D721Med (cell line): Measurements from ENCODE around the gene EPHA2.
"Not testable (repeated sequence)": the region's sequence is repeated elsewhere in the genome, so short reads cannot be mapped to it uniquely, and the experiment has no call there.

ENCODE experiments used
- DNase-seq: peaks from one replicate; pipeline ENCODE4 v3.0.0; 2011; ENCODE audit warnings: low spot score; ENCODE audit not compliant: insufficient read length
- FAIRE-seq: peaks from 2 replicates; lab custom pipeline; 2011; peaks lifted over from hg19 to GRCh38; lab: Jason Lieb, UNC
- TF ChIP-seq, protein P1 (sequence below): IDR thresholded peaks from 2 replicates; pipeline ENCODE4 v1.5.1; 2012; ENCODE audit warnings: mild to moderate bottlenecking, control low read depth; ENCODE audit not compliant: insufficient read depth; ENCODE audit errors: missing control alignments

Gene EPHA2

DNA sequence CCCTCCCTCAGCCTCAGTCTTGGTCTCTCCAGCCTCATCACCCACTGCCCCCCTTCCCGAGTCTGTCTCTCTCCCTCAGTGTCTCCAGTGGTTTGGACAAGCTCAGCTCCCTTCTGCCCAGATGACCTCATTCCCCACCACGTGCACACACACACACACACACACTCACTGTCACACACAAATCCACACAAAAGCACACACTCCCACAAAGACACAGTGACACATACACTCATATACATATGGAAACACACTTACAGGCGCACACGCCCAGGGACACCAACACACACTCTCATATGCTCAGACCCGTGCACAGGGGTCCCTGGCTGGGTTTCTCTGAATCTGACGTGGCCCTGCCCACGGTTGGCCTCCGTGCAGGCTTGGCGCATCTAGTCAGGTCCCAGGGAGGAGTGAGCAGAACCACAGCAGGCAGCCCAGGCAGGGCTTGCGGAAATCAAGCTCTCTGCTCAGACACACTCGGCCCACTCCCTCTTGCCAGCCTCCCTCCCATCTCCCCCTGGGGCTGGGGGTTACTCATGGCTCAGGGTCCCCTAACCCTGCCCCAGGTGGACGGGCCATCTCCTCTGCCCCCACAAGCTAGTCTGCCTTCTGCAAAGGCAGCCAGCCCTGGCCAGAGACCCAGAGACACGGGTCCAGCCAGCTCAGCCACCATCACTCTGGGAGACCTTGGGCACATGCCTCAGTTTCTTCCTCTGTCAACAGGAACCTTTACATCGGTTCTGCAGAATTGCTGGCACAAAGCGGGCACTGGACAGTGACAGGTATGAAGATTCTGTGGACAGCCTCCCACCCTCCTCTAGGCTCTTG, 43.9 kb downstream of the EPHA2 start:
- TF ChIP-seq, protein P1, sequence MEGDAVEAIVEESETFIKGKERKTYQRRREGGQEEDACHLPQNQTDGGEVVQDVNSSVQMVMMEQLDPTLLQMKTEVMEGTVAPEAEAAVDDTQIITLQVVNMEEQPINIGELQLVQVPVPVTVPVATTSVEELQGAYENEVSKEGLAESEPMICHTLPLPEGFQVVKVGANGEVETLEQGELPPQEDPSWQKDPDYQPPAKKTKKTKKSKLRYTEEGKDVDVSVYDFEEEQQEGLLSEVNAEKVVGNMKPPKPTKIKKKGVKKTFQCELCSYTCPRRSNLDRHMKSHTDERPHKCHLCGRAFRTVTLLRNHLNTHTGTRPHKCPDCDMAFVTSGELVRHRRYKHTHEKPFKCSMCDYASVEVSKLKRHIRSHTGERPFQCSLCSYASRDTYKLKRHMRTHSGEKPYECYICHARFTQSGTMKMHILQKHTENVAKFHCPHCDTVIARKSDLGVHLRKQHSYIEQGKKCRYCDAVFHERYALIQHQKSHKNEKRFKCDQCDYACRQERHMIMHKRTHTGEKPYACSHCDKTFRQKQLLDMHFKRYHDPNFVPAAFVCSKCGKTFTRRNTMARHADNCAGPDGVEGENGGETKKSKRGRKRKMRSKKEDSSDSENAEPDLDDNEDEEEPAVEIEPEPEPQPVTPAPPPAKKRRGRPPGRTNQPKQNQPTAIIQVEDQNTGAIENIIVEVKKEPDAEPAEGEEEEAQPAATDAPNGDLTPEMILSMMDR = no peak
- DNase-seq (no peak), FAIRE-seq (no peak)

DNA sequence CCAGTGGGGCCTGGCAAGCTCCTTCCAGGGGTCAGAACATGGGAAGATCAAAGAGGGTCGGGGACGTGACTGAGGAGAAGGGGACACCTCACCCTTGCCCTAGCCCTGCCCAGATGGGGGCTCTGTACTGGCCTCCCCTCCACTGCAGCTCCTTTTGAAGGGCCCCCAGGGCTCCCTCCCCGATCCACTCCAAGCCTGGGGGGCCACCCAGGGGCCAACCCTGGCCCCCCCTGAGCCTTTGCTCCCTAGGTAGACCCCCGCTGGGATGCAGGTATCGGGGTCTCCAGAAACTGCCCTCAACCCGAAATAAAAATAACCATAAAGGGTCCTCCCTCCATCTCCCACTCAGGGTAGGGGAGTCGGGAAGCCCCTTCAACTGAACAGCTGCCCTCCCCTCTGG, 45.0 kb downstream of the EPHA2 start:
- FAIRE-seq = no peak
- TF ChIP-seq, protein P1 = no peak
- DNase-seq = no peak

DNA sequence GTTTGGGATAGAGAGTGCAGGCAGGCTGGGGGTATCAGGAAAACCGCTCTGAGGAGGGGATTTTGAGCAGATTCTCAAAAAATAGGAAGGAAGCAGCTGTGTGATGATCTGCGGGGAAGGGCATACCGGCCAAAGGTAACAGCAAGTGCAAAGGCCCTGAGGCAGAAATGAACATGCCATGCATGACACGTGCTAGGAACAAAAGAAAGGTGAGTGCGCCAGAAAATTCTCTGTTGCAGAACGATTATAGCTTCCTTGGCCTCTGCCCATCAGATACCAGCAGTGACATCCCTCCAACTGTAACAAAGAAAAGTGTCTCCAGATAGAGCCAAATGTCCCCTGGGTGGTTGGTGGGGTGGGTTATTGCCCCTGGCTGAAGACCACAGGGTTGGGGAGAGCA, 45.4 kb downstream of the EPHA2 start:
- FAIRE-seq = no peak
- TF ChIP-seq, protein P1 = no peak
- no peak for DNase-seq

DNA sequence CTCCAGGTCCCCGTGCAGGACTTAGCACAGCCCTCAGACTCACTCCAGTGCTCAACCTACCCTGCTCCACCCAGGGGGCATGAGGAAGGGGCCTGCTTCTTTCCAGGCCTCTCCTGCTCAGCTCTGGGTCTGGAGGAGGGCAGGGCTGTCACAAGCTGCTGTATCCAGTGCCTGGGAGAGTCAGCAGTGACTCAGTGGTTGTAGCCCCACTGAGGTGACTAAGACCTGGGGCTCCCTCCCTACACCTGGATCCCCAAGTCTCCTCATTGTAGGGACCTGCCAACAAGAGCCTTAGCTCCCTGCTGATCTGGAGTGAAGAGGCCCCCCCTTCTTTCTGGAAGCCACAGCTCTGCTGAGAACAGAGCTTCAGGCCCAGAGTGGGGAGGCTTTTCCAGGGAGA, 46.3 kb downstream of the EPHA2 start:
- FAIRE-seq = no peak
- TF ChIP-seq, protein P1 = no peak
- no peak for DNase-seq

DNA sequence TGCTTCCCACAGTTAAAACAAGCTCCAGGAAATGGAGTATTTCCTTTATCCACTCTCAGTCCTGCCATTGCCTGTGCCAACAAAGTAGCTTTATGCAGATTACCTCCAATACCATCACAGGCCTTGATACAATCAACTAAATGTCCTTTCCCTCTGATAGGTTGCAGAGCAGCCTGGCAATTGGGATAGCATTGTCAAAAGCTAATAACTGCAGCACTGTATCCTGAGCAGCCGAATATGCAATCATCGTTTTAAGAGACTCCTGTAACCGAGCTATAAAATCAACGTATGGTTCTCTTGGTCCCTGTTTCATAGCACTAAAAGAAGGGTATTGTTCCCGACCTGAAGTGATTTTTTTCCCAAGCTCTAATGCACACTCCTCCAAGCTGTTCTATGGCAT, 48.8 kb downstream of the EPHA2 start:
- DNase-seq, FAIRE-seq: not testable (repeated sequence)

DNA sequence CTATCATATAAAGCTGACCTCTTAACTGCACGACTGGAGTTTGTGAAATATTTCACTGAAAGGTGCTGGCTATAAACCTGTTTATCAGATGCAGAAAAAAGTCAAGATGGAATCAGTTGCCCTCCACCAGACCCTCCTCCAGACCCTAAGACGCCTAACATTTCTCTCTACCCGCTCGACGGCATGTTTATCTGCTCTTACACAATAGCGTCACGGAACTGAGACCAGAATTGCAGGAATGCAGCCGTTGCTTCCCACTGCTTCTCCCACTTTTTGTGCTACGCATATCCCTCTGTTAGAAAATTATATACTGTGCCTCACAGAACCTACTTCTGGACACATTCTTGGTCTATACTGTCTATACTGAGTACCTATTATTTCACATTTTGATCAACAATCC, 54.2 kb downstream of the EPHA2 start:
- DNase-seq (no peak), FAIRE-seq (no peak)

DNA sequence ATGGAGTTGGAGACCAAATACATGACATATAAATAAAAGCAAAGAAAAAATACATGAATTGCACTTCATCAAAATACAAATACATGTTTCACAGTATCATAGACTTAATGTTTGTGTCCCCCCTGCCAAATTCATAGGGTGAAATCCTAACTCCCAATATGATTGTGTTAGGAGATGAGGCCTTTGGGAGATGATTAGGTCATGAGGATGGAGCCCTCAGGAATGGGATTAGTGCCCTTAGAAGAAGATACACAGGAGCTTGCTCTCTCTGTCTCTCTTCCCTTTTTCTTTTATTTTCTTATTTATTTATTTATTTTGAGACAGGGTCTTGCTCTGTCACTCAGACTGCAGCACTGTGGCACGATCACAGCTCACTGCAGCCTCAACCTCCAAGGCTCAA, 56.5 kb downstream of the EPHA2 start:
- DNase-seq = no peak
- TF ChIP-seq, protein P1 = no peak
- FAIRE-seq = no peak

More for the DNA sequence above, 54.2 kb downstream of the EPHA2 start:
- TF ChIP-seq, protein P1 = no peak
